ENCODE measurements around the gene ITGB8.
A peak's percentile ranks its signal among the peaks of the same experiment; 100 is the strongest.

Gene ITGB8

DNA sequence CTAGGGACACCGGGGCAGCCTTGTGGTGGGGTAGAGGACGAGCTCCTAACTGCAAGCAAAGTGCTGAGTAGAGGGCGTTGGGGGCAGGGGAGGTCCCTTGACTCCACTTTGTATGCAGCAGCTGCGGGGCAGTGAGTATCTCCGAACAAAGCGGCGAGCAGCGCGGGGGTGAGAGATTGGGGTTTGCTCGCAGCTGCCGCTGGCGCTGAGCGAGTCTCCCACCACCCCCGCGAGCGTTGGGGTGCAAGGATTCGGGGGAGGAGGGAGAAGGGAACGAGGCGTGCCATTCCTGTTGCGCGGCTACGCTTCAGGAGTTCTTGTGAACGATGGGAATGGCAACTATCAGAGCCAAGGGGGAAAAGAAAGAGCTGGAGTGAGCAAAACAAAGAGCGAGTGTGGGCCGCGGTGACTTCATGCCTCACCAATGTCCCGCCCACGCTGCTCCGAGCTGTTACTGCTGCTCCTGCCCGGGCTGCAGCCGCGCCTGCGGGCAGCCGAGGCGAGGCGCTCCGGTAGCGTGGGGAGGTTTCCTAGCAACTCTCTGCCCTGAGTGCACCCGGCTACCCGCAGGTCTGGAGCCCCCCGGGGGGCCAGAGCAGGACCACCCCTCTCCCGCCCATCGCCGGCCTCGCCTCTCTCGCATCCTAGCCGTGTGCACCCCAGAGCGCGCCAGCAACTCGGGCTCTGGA, at the start of gene ITGB8:
Gene ITGB8 (plus strand): TSS at position 662 of the 689 bp plus-strand sequence. CDS start 907 bp downstream, outside the sequence.
- Histone ChIP-seq H3K9me3 (ENCODE audit: control insufficient read depth, low read length) (no peaks in the 10 kb centered on the region), H3K36me3 (ENCODE audit: control insufficient read depth, insufficient read depth, low read length) (no peaks in the 10 kb centered on the region), H3K4me3 (ENCODE audit: low read length) (peak within 1 kb of the TSS; percentile 98), H3K4me1 (ENCODE audit: control insufficient read depth, insufficient read depth, low read length) (no peaks in the 10 kb centered on the region), H3K27me3 (ENCODE audit: control insufficient read depth, insufficient read depth, low read length) (no peaks in the 10 kb centered on the region), H3K9ac (ENCODE audit: low read length) (peak within 1 kb of the TSS; percentile 92)

DNA sequence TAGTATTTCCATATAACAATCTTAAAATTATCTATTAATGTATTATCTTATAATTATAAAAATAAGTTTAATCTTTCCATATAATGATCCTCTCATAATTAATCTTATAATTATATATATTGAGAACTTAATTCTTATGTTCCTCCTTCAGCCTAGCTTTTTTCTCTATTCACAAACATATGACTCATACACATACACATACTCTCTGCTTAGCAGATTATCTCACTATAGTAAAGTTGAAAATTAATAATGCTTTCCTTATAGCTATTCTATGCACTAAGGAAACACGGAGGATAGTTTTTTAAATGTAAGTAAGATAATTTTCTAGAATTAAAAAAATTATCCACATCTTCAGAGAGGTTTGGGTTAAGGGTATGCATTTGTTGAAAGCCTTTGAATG, 47.7 kb upstream of the ITGB8 start:
- Histone ChIP-seq H3K4me1 (ENCODE audit: control insufficient read depth, insufficient read depth, low read length) (no peaks in the 10 kb centered on the region), H3K9me3 (ENCODE audit: control insufficient read depth, low read length) (no peaks in the 10 kb centered on the region), H3K4me3 (ENCODE audit: low read length) (no peak overlapping the region), H3K9ac (ENCODE audit: low read length) (no peak overlapping the region), H3K27me3 (ENCODE audit: control insufficient read depth, insufficient read depth, low read length) (no peaks in the 10 kb centered on the region), H3K36me3 (ENCODE audit: control insufficient read depth, insufficient read depth, low read length) (no peaks in the 10 kb centered on the region)

DNA sequence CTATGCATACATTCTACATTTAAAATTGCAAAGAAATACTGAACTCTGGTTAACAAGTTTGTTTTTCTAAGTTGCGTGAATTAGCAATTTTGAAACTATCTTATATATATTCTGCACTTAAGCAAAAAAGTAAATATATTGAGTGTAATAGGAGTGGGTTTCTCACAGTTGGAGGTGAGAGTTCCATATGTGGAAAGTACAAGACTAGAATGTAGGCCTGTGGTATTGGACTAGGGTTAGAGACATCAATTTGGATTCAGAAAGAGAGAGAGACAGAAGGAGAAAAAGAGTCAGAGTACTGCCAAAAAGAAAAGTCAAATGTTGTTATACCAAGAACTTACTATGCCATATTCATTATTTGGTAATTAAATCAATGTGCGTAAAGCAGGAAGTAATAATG, 47.3 kb upstream of the ITGB8 start:
- Histone ChIP-seq H3K36me3 (ENCODE audit: control insufficient read depth, insufficient read depth, low read length) (no peaks in the 10 kb centered on the region), H3K9me3 (ENCODE audit: control insufficient read depth, low read length) (no peaks in the 10 kb centered on the region), H3K27me3 (ENCODE audit: control insufficient read depth, insufficient read depth, low read length) (no peaks in the 10 kb centered on the region), H3K9ac (ENCODE audit: low read length) (no peak overlapping the region), H3K4me1 (ENCODE audit: control insufficient read depth, insufficient read depth, low read length) (no peaks in the 10 kb centered on the region), H3K4me3 (ENCODE audit: low read length) (no peak overlapping the region)

DNA sequence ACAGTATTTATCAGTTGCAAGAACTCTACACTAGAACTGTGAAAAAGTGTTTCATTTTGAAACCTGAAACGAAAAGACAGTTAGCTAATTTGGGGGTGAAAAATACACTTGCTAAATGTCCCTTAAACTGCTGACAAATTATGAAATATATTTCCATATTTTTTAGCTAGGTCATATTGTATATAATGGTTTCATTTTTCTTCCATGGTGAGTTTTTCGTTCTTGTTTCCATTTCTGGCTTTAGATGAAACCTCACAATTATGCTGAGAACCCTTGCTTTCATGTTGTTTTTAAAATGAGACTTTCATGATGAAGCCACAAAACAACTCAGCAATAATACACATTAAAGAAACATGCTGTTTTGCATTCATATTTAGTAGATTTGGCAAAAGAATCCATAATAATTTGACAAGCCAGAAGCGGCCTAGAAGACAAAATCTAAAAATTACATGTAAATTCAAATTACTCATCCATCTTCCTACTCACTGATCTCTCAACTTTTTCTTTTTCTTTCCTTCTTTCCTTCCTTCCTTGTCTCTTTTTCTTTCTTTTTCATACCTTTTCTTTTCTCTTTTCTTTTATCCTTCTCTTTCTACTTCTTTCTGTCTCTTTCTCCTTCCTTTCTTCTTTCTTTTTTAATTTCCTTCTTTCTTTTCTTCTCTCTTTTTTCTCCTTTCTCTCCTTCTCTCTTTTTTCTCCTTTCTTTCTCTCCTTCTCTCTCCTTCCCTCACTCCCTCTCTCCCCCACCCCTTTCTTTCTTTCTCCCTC, 46.5 kb upstream of the ITGB8 start:
- no peaks in the 10 kb centered on the region for H3K4me1 ChIP-seq (ENCODE audit: control insufficient read depth, insufficient read depth, low read length)
- H3K9me3 ChIP-seq (ENCODE audit: control insufficient read depth, low read length), result no peaks in the 10 kb centered on the region
- H3K36me3 ChIP-seq (ENCODE audit: control insufficient read depth, insufficient read depth, low read length), result no peaks in the 10 kb centered on the region
- no peak overlapping the region for H3K4me3 ChIP-seq (ENCODE audit: low read length)
- no peak overlapping the region for H3K9ac ChIP-seq (ENCODE audit: low read length)
- no peaks in the 10 kb centered on the region for H3K27me3 ChIP-seq (ENCODE audit: control insufficient read depth, insufficient read depth, low read length)

DNA sequence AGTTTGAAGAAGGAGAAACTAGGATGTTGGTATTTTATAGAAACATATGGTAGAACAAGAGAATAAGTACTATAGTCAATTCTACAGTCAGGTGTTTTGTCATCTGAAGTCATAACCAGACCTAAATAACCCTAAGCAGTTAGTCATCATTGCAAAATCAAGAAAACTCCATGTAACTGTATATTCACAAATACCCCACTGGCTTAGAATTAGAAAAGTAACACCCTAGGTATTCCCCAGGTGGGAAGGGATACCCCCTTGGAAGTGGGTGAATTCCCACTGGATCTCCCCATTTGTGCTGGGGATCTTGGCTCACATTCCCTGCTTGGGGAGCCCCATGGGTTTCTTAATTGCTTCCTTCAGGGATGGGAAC, 45.9 kb upstream of the ITGB8 start:
- Histone ChIP-seq H3K9ac (ENCODE audit: low read length) (no peak overlapping the region), H3K4me1 (ENCODE audit: control insufficient read depth, insufficient read depth, low read length) (no peaks in the 10 kb centered on the region), H3K4me3 (ENCODE audit: low read length) (no peak overlapping the region), H3K9me3 (ENCODE audit: control insufficient read depth, low read length) (no peaks in the 10 kb centered on the region), H3K36me3 (ENCODE audit: control insufficient read depth, insufficient read depth, low read length) (no peaks in the 10 kb centered on the region), H3K27me3 (ENCODE audit: control insufficient read depth, insufficient read depth, low read length) (no peaks in the 10 kb centered on the region)

DNA sequence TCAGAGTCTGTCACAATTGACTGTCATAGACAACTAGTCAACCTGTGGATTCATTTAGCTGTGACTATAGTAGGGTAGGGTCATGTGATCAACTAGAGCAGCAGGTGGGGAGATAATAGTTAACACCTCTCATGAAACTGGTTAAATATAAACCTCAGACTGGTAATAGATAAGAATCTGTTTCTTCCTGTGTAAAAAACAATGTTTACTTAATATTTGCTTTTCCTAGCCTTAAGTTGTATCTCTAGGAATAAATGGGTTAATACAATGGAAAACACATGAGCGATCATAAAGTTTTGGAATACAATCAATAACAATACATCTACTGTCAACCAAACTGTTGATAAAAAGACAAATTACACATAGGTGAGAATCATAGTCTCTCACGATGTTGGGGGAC, 43.4 kb upstream of the ITGB8 start:
- H3K9me3 ChIP-seq (ENCODE audit: control insufficient read depth, low read length), result no peaks in the 10 kb centered on the region
- H3K9ac ChIP-seq (ENCODE audit: low read length), result no peak overlapping the region
- no peaks in the 10 kb centered on the region for H3K36me3 ChIP-seq (ENCODE audit: control insufficient read depth, insufficient read depth, low read length)
- H3K27me3 ChIP-seq (ENCODE audit: control insufficient read depth, insufficient read depth, low read length), result no peaks in the 10 kb centered on the region
- H3K4me3 ChIP-seq (ENCODE audit: low read length), result no peak overlapping the region
- H3K4me1 ChIP-seq (ENCODE audit: control insufficient read depth, insufficient read depth, low read length), result no peaks in the 10 kb centered on the region

DNA sequence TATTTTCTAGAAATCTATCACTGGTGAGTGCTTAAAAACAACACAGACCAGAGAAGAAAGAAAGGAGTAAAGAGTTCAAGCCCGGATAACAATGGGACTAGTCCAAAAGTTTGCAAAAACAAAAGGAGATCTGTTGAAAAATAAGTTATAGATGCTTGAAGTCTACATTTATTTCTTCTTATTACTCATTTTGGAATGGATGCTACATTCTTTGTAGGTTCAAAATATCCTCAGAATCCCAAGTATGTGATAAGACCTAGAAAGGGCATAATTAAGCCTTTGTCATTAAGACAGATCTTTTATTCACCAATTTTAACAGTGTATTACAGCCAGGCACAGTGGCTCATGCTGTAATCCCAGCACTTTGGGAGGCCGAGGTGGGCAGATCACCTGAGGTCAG, 42.7 kb upstream of the ITGB8 start:
- Histone ChIP-seq H3K4me1 (ENCODE audit: control insufficient read depth, insufficient read depth, low read length) (no peaks in the 10 kb centered on the region), H3K4me3 (ENCODE audit: low read length) (no peak overlapping the region), H3K9me3 (ENCODE audit: control insufficient read depth, low read length) (no peaks in the 10 kb centered on the region), H3K36me3 (ENCODE audit: control insufficient read depth, insufficient read depth, low read length) (no peaks in the 10 kb centered on the region), H3K27me3 (ENCODE audit: control insufficient read depth, insufficient read depth, low read length) (no peaks in the 10 kb centered on the region), H3K9ac (ENCODE audit: low read length) (no peak overlapping the region)

DNA sequence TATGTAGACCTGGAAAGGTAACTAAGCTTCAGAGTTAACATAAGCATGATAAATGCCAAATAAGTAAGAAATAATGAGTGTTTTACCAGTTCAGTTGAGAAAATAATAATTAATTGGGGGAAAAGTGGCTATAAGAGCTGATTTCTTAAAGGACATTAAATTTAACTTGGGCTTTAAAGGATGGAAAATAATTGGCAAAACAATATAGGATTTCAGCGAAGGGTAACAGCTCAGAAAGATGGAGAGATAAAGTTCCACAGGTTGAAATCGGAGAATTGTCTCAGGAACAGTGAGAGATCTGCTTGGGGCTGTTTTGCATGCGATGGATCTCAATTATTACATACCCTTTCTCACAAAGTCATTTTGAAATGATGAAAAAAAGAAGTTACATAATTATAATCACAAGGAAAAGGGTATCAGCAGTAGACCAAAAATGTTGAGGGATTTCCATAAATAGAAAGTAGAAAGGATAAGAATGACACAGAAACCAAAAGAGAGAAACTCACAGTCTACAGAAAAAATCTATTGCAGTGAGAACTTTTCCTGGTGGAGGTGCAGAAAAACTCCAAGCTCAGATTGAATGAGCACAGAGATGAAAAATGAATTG, 40.1 kb upstream of the ITGB8 start:
- Histone ChIP-seq H3K9ac (ENCODE audit: low read length) (no peak overlapping the region), H3K9me3 (ENCODE audit: control insufficient read depth, low read length) (no peaks in the 10 kb centered on the region), H3K36me3 (ENCODE audit: control insufficient read depth, insufficient read depth, low read length) (no peaks in the 10 kb centered on the region), H3K4me1 (ENCODE audit: control insufficient read depth, insufficient read depth, low read length) (no peaks in the 10 kb centered on the region), H3K4me3 (ENCODE audit: low read length) (no peak overlapping the region), H3K27me3 (ENCODE audit: control insufficient read depth, insufficient read depth, low read length) (no peaks in the 10 kb centered on the region)

DNA sequence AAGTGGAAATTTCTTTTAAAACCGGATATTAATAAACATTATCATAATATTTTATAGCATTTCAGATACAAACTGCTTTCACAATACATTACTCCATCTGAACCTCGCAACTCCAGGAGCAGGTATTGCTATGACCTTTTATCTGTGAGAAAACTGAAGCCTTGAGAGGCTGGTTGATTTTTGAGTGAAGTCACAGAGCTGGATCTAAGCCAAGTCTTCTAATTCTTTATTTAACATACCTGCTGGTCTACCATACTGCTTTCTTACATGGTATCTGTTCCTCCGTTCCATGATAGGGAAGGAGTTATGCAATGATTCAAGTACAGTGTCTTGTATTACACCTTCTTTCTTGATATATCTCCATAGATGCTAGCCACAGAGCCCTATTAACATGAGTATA, 37.4 kb upstream of the ITGB8 start:
- Histone ChIP-seq H3K9ac (ENCODE audit: low read length) (no peak overlapping the region), H3K9me3 (ENCODE audit: control insufficient read depth, low read length) (no peaks in the 10 kb centered on the region), H3K4me1 (ENCODE audit: control insufficient read depth, insufficient read depth, low read length) (no peaks in the 10 kb centered on the region), H3K27me3 (ENCODE audit: control insufficient read depth, insufficient read depth, low read length) (no peaks in the 10 kb centered on the region), H3K4me3 (ENCODE audit: low read length) (no peak overlapping the region), H3K36me3 (ENCODE audit: control insufficient read depth, insufficient read depth, low read length) (no peaks in the 10 kb centered on the region)

DNA sequence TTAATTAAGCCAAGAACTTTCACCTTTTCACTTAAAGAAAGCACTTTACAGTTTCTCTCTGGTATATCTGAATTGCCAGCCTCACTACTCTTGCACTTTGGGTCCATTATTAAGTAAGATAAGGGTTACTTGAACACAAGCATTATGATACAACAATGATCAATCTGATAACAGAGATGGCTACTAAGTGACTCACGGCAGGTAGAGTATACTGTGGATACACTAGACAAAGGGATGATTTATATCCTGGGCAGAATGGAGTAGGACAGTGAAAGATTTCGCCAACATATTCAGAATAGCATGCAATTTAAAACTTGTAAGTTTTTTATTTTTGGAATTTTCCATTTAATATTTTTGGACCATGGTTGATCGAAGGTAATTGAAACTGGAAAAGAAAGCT, 34.3 kb upstream of the ITGB8 start:
- Histone ChIP-seq H3K27me3 (ENCODE audit: control insufficient read depth, insufficient read depth, low read length) (no peaks in the 10 kb centered on the region), H3K36me3 (ENCODE audit: control insufficient read depth, insufficient read depth, low read length) (no peaks in the 10 kb centered on the region), H3K4me1 (ENCODE audit: control insufficient read depth, insufficient read depth, low read length) (no peaks in the 10 kb centered on the region), H3K4me3 (ENCODE audit: low read length) (no peak overlapping the region), H3K9me3 (ENCODE audit: control insufficient read depth, low read length) (no peaks in the 10 kb centered on the region), H3K9ac (ENCODE audit: low read length) (no peak overlapping the region)

DNA sequence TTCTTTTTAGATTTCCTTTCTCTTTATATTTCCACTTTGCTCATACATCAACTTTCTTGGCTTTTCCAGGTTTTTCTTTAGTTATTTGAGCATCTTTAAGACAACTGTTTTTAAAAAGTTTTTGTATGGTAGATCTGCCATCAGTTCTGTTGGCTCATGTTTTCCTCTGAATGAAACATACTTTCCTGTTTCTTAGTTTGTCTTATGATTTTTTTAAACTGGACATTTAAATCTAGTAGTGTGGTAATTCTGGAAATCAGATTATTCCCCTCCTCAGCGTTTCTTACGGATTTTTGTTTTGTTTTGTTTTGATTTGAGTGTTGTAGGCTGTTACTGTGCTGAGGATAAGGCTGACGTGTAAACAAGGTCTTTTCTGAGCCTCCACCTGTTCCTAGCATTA, 33.8 kb upstream of the ITGB8 start:
- H3K9me3 ChIP-seq (ENCODE audit: control insufficient read depth, low read length), result no peaks in the 10 kb centered on the region

DNA sequence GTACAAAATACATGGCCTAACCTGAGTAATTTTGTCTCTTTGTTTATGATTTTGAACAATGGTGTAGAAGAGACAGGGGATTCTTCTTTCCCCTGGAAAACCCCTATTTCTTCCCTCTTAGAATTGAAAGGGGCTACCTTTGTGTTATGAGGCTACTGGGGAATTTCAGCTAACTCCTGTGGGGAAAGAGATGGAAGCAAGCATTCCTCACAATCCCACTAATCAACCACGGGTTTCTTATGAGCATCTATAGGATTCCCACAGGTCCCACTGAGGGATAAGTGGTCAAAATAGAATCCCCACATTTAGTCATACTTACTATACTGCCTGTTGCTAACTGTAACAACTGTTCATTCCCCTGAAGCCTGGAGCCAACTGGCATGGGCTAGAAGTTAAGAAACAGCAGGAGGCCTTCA, 32.2 kb upstream of the ITGB8 start:
- Histone ChIP-seq H3K4me1 (ENCODE audit: control insufficient read depth, insufficient read depth, low read length) (no peaks in the 10 kb centered on the region), H3K27me3 (ENCODE audit: control insufficient read depth, insufficient read depth, low read length) (no peaks in the 10 kb centered on the region), H3K9me3 (ENCODE audit: control insufficient read depth, low read length) (no peaks in the 10 kb centered on the region), H3K9ac (ENCODE audit: low read length) (no peak overlapping the region), H3K36me3 (ENCODE audit: control insufficient read depth, insufficient read depth, low read length) (no peaks in the 10 kb centered on the region), H3K4me3 (ENCODE audit: low read length) (no peak overlapping the region)

More for the DNA sequence above, 33.8 kb upstream of the ITGB8 start:
- H3K27me3 ChIP-seq (ENCODE audit: control insufficient read depth, insufficient read depth, low read length), result no peaks in the 10 kb centered on the region
- no peaks in the 10 kb centered on the region for H3K4me1 ChIP-seq (ENCODE audit: control insufficient read depth, insufficient read depth, low read length)
- no peaks in the 10 kb centered on the region for H3K36me3 ChIP-seq (ENCODE audit: control insufficient read depth, insufficient read depth, low read length)
- no peak overlapping the region for H3K9ac ChIP-seq (ENCODE audit: low read length)
- H3K4me3 ChIP-seq (ENCODE audit: low read length), result no peak overlapping the region

Measured in mucosa of stomach (tissue), 1 donor.